Mesothelial cell of epicardium (in vitro differentiated cells): ENCODE results near the gene COL15A1. TPM values are rescaled to one million over a fixed set of nuclear protein-coding genes. Genes with fewer than 3 reads are reported as not detected.

Experiments used
- DNase-seq, 2 experiments: peaks; one replicate each; pipeline ENCODE4 v3.0.0; 2021; ENCODE audit warnings: low spot score in 2 of 2; ENCODE audit not compliant: unreplicated experiment in 2 of 2
- H3K27ac Mint-ChIP-seq: 2 replicates; pipeline ENCODE4 v1.8.0; 2021; ENCODE audit warnings: mixed read lengths
- H3K27me3 Mint-ChIP-seq: 2 replicates; pipeline ENCODE4 v1.8.0; 2021; ENCODE audit warnings: low read depth, mixed read lengths
- H3K36me3 Mint-ChIP-seq: 2 replicates; pipeline ENCODE4 v1.8.0; 2021; ENCODE audit warnings: mixed read lengths
- H3K4me1 Mint-ChIP-seq: 2 replicates; pipeline ENCODE4 v1.8.0; 2021; ENCODE audit warnings: mixed read lengths
- H3K4me3 Mint-ChIP-seq: 2 replicates; pipeline ENCODE4 v1.8.0; 2021; ENCODE audit warnings: mild to moderate bottlenecking, moderate library complexity, mixed read lengths
- H3K9me3 Mint-ChIP-seq: 2 replicates; pipeline ENCODE4 v1.8.0; 2021; ENCODE audit warnings: mixed read lengths
- CTCF ChIP-seq: fragments of 200-600 bp; sonication (generic); IDR thresholded peaks from one replicate; pipeline ENCODE4 v1.5.0; 2021; ENCODE audit warnings: antibody characterized with exemption; ENCODE audit not compliant: unreplicated experiment
- total RNA-seq: library from RNA; stranded (reverse); gene quantifications from 3 replicates; pipeline ENCODE4 v1.2.1, GENCODE V29; 2021

The COL15A1 gene
- total RNA-seq, 1 donor from 2014 or later, result 50.1 TPM

GRCh38 chr9:99105152-99106043, 161.7 kb downstream of the COL15A1 start:
- Mint-ChIP-seq H3K4me3 (peak overlapping the region; percentile 77), H3K27me3 (no peaks in the 10 kb centered on the region)

GRCh38 chr9:99106044-99106375, 162.3 kb downstream of the COL15A1 start:
- Mint-ChIP-seq H3K36me3 (no peaks in the 10 kb centered on the region), H3K4me1 (peaks cover 36% of the 10 kb centered on the region), H3K27ac (peak overlapping the region; percentile 87), H3K27me3 (no peaks in the 10 kb centered on the region), H3K9me3 (no peaks in the 10 kb centered on the region), H3K4me3 (peak overlapping the region; percentile 77)
- no peak for TF ChIP-seq CTCF
- DNase-seq, result no peak

More at GRCh38 chr9:99105152-99106043, 161.7 kb downstream of the COL15A1 start:
- peak; percentile 37 to 68 for DNase-seq
- H3K9me3 Mint-ChIP-seq, result no peaks in the 10 kb centered on the region
- peaks cover 36% of the 10 kb centered on the region for H3K4me1 Mint-ChIP-seq
- no peaks in the 10 kb centered on the region for H3K36me3 Mint-ChIP-seq
- TF ChIP-seq CTCF, result no peak
- H3K27ac Mint-ChIP-seq, result peak overlapping the region; percentile 87

- H3K27ac Mint-ChIP-seq, result peak overlapping the region; percentile 5
- no peaks in the 10 kb centered on the region for H3K36me3 Mint-ChIP-seq
- DNase-seq, result no peak
- TF ChIP-seq CTCF, result no peak
- peak overlapping the region; percentile 77 for H3K4me3 Mint-ChIP-seq
- H3K27me3 Mint-ChIP-seq, result no peaks in the 10 kb centered on the region
- no peaks in the 10 kb centered on the region for H3K9me3 Mint-ChIP-seq
- H3K4me1 Mint-ChIP-seq, result peaks cover 37% of the 10 kb centered on the region
Measured at GRCh38 chr9:99107421-99107820, 163.7 kb downstream of the COL15A1 start.

- no peaks in the 10 kb centered on the region for H3K27me3 Mint-ChIP-seq
- no peak for DNase-seq
- H3K4me3 Mint-ChIP-seq, result no peak overlapping the region
- H3K36me3 Mint-ChIP-seq, result no peaks in the 10 kb centered on the region
- no peaks in the 10 kb centered on the region for H3K9me3 Mint-ChIP-seq
- peaks cover 44% of the 10 kb centered on the region for H3K4me1 Mint-ChIP-seq
- no peak for TF ChIP-seq CTCF
- no peak overlapping the region for H3K27ac Mint-ChIP-seq
Measured at GRCh38 chr9:99108131-99108530, 164.4 kb downstream of the COL15A1 start.

GRCh38 chr9:99109522-99109921, 165.8 kb downstream of the COL15A1 start:
- Mint-ChIP-seq H3K27me3 (no peaks in the 10 kb centered on the region), H3K9me3 (no peaks in the 10 kb centered on the region), H3K36me3 (no peaks in the 10 kb centered on the region), H3K27ac (no peak overlapping the region), H3K4me3 (no peak overlapping the region), H3K4me1 (peaks cover 41% of the 10 kb centered on the region)
- DNase-seq, result no peak
- no peak for TF ChIP-seq CTCF
